B cell (primary cell): Measurements from ENCODE around the gene IKBKE. TPM values are rescaled to one million over a fixed set of nuclear protein-coding genes. Genes with fewer than 3 reads are reported as not detected.

Experiments used
- ATAC-seq: fragments of 200-7000 bp; cut with Tn5 transposase; one replicate; pipeline ENCODE4 v1.10.0; 2021; ENCODE audit warnings: low read depth, mild to moderate bottlenecking, moderate number of reproducible peaks, moderate library complexity
- CTCF ChIA-PET: fragments of 350-600 bp; sonication (Branson Sonifier 250); formaldehyde crosslinking; loops from one replicate; lab custom pipeline; 2021; ENCODE audit warnings: antibody characterized with exemption, inconsistent platforms; lab: Charles Lee
- POLR2A ChIA-PET: fragments of 350-600 bp; sonication (Branson Sonifier 250); formaldehyde crosslinking; loops from one replicate; lab custom pipeline; 2021; ENCODE audit warnings: antibody characterized with exemption; lab: Charles Lee
- DNase-seq: peaks from one replicate; pipeline ENCODE4 v3.0.0; 2013
- H2AFZ ChIP-seq: 2 replicates; pipeline ENCODE4 v1.6.1; 2012; ENCODE audit warnings: mild to moderate bottlenecking, low read depth, low read length; ENCODE audit not compliant: insufficient read depth, poor library complexity, severe bottlenecking
- H3K27ac ChIP-seq, 2 donors: 1 replicate in 1 of 2; 2 replicates in 1 of 2; pipeline ENCODE4 v1.5.1; 2012 to 2013; ENCODE audit warnings: low read length in 2 of 2, mild to moderate bottlenecking in 2 of 2, moderate library complexity in 1 of 2
- H3K27me3 ChIP-seq, 4 experiments: fragments of 200-600 bp in 1 of 4; sonication (generic) in 1 of 4; replicated peaks in 1 of 4; 1 replicate in 2 of 4; 2 replicates in 2 of 4; pipeline versions ENCODE4 v1.6.1 to v1.7.0; 2013 to 2016; ENCODE audit warnings: low read length in 3 of 4, mild to moderate bottlenecking in 2 of 4, mixed read lengths in 1 of 4, moderate library complexity in 1 of 4; ENCODE audit not compliant: insufficient read depth in 4 of 4, control insufficient read depth in 3 of 4; ENCODE audit errors: control extremely low read depth in 1 of 4
- H3K36me3 ChIP-seq, 2 experiments: replicated peaks in 1 of 2; 1 replicate in 1 of 2; 2 replicates in 1 of 2; pipeline versions ENCODE4 v1.6.1 to v1.7.1; 2013; ENCODE audit warnings: low read length in 1 of 2; ENCODE audit not compliant: insufficient read depth in 2 of 2, control insufficient read depth in 1 of 2; ENCODE audit errors: control extremely low read depth in 1 of 2, extremely low read depth in 1 of 2
- H3K4me1 ChIP-seq, 2 donors: fragments of 200-600 bp in 1 of 2; sonication (generic) in 1 of 2; 1 replicate in 1 of 2; 2 replicates in 1 of 2; pipeline versions ENCODE4 v1.5.1 to v1.6.1; 2013 to 2017; ENCODE audit warnings: low read length in 2 of 2; ENCODE audit not compliant: control insufficient read depth in 2 of 2, insufficient read depth in 2 of 2
- H3K4me2 ChIP-seq: replicated peaks from 2 replicates; pipeline ENCODE3; 2012; ENCODE audit warnings: mild to moderate bottlenecking, low read depth, low read length; ENCODE audit not compliant: poor library complexity, severe bottlenecking
- H3K4me3 ChIP-seq, 5 experiments: fragments of 200-600 bp in 1 of 5; sonication (generic) in 1 of 5; 1 replicate in 3 of 5; 2 replicates in 2 of 5; pipeline versions ENCODE4 v1.5.1 to v1.7.0; 2011 to 2016; ENCODE audit warnings: low read length in 4 of 5, mild to moderate bottlenecking in 4 of 5, low read depth in 2 of 5, control low read depth in 1 of 5, moderate library complexity in 1 of 5; ENCODE audit not compliant: insufficient read depth in 1 of 5; ENCODE audit errors: control extremely low read depth in 1 of 5, extremely low read depth in 1 of 5
- H3K79me2 ChIP-seq: fragments of 200-600 bp; sonication (generic); one replicate; pipeline ENCODE4 v1.6.0; 2016; ENCODE audit warnings: low read length; ENCODE audit not compliant: control insufficient read depth, insufficient read depth
- H3K9ac ChIP-seq: fragments of 200-600 bp; sonication (generic); 2 replicates; pipeline ENCODE4 v1.6.1; 2017; ENCODE audit warnings: mild to moderate bottlenecking, low read length, moderate library complexity
- H3K9me3 ChIP-seq, 3 donors: one replicate each; pipeline versions ENCODE4 v1.6.1 to v1.7.1; 2013; ENCODE audit warnings: low read length in 2 of 3; ENCODE audit not compliant: control insufficient read depth in 2 of 3, insufficient read depth in 1 of 3; ENCODE audit errors: control extremely low read depth in 1 of 3
- H4K20me1 ChIP-seq: 2 replicates; pipeline ENCODE4 v1.6.0; 2012; ENCODE audit warnings: mild to moderate bottlenecking, low read length; ENCODE audit not compliant: insufficient read depth, control insufficient read depth, poor library complexity, severe bottlenecking
- H3K27ac Mint-ChIP-seq: one replicate; pipeline ENCODE4 v1.8.0; 2021; ENCODE audit warnings: mixed read lengths
- H3K27me3 Mint-ChIP-seq: one replicate; pipeline ENCODE4 v1.8.0; 2021; ENCODE audit warnings: mixed read lengths
- H3K4me1 Mint-ChIP-seq: one replicate; pipeline ENCODE4 v1.8.0; 2021; ENCODE audit warnings: mixed read lengths
- H3K4me3 Mint-ChIP-seq: one replicate; pipeline ENCODE4 v1.8.0; 2021; ENCODE audit warnings: mixed read lengths
- H3K9me3 Mint-ChIP-seq: one replicate; pipeline ENCODE4 v1.8.0; 2022; ENCODE audit warnings: mixed read lengths; ENCODE audit not compliant: insufficient read depth
- CTCF ChIP-seq: fragments of 200-600 bp; IDR thresholded peaks from one replicate; pipeline ENCODE4 v1.8.0; 2022; ENCODE audit warnings: antibody characterized with exemption, mild to moderate bottlenecking
- EZH2 ChIP-seq: IDR thresholded peaks from 2 replicates; pipeline ENCODE4 v1.6.1; 2012; ENCODE audit warnings: borderline replicate concordance, low read depth, mild to moderate bottlenecking, moderate library complexity, low read length; ENCODE audit not compliant: insufficient read depth, poor library complexity, severe bottlenecking
- whole genome bisulfite sequencing: methylation state at CpG from one replicate; pipeline ENCODE4 v1.1.5; 2013; ENCODE audit warnings: missing lambda C conversion rate; ENCODE audit not compliant: insufficient coverage; 5-methylcytosine and 5-hydroxymethylcytosine counted together
- intact Hi-C: fragments of 100-400 bp; cut with micrococcal nuclease; formaldehyde crosslinking; loops from one replicate; pipeline ENCODE4 v1.10.0; 2022
- polyA plus RNA-seq: library from polyadenylated mRNA; depleted of rRNA; stranded (reverse); fragments of >200 nt; gene quantifications from 2 replicates; pipeline ENCODE4 v1.2.3, GENCODE V29; 2012
- total RNA-seq, 2 donors: library from RNA; stranded (reverse); fragments of 120-200 nt in 1 of 2; gene quantifications; 1 replicate in 1 of 2; 2 replicates in 1 of 2; pipeline versions ENCODE4 v1.2.3 to v1.2.4, GENCODE V29; 2013 to 2022

Gene IKBKE
- total and polyA plus RNA-seq, 2 donors (not counting 1 experiment from before 2014, with no cell fraction given), result 40.8 to 55.4 TPM

GRCh38 chr1:206430031-206430983 lies 40.0 kb upstream of the IKBKE start:
- Histone ChIP-seq H3K27ac (no peak overlapping the region), H3K27me3 (no peaks in the 10 kb centered on the region), H3K4me2 (no peak overlapping the region), H3K9me3 (no peaks in the 10 kb centered on the region), H3K36me3 (peaks cover 0 to 65% of the 10 kb centered on the region in 2 experiments), H2AFZ (no peak overlapping the region), H3K4me3 (no peak overlapping the region), H3K9ac (no peak overlapping the region), H3K79me2 (no peaks in the 10 kb centered on the region), H3K4me1 (no peaks in the 10 kb centered on the region), H4K20me1 (no peaks in the 10 kb centered on the region)
- no peak overlapping the region for H3K4me3 Mint-ChIP-seq
- ATAC-seq, result no peak
- POLR2A ChIA-PET, result no interaction called here
- CTCF ChIA-PET, result no interaction called here
- intact Hi-C loops, result no loop called here
- 98% methylated on average over 7 of the region's 9 CpGs for WGBS
- H3K27ac Mint-ChIP-seq, result no peak overlapping the region
- no peak for DNase-seq
- no peaks in the 10 kb centered on the region for H3K4me1 Mint-ChIP-seq
- no peaks in the 10 kb centered on the region for H3K9me3 Mint-ChIP-seq
- no peaks in the 10 kb centered on the region for H3K27me3 Mint-ChIP-seq
- TF ChIP-seq CTCF (no peak), EZH2 (no peak)

DNA sequence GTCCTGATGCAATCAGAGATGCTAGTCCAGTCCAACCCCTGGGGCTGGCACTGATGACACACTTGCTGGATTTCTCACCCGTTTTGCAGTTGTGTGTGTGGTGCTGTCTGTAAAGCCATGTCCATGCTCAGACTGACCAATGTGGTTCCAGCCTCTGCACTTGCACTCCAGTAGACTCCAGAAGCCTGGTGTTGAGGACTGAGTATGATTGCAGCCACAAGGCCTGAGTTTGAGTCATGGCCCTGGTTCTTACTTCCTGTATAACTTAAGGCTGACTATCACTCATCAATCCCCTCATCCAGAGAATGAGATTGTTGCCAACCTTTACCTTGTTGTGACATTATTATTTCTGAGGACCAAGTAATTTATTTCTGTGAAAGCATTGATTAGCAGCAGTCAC lies 34.8 kb upstream of the IKBKE start:
- peaks cover 2 to 77% of the 10 kb centered on the region in 2 experiments for H3K36me3 ChIP-seq
- H3K79me2 ChIP-seq, result no peaks in the 10 kb centered on the region
- no peak overlapping the region for H3K4me3 Mint-ChIP-seq
- intact Hi-C loops, result no loop called here
- no peaks in the 10 kb centered on the region for H3K27me3 Mint-ChIP-seq
- H3K4me3 ChIP-seq, result no peak overlapping the region
- no peak for DNase-seq
- H3K27ac Mint-ChIP-seq, result no peak overlapping the region
- ChIA-PET POLR2A (no interaction called here), CTCF (interaction anchor here (0.7 kb wide), 1 partner anchor 298 kb away, joined by 3 read pairs; no protein-coding TSS in a partner anchor)
- H3K4me1 Mint-ChIP-seq, result no peaks in the 10 kb centered on the region
- no peak for ATAC-seq
- H4K20me1 ChIP-seq, result no peaks in the 10 kb centered on the region
- no peak overlapping the region for H3K27ac ChIP-seq
- H3K4me2 ChIP-seq, result no peak overlapping the region
- no peak overlapping the region for H3K9ac ChIP-seq
- H3K9me3 ChIP-seq, result no peaks in the 10 kb centered on the region
- H3K27me3 ChIP-seq, result no peaks in the 10 kb centered on the region
- no peaks in the 10 kb centered on the region for H3K4me1 ChIP-seq
- WGBS, result 83% methylated on average over 1 of the region's 1 CpG
- H3K9me3 Mint-ChIP-seq, result no peaks in the 10 kb centered on the region
- TF ChIP-seq EZH2 (no peak), CTCF (no peak)
- no peak overlapping the region for H2AFZ ChIP-seq
